Germinal center (tissue), 1 donor: ENCODE measurements around the gene VEGFB.

Experiments
- DNase-seq: peaks from one replicate; pipeline ENCODE4 v3.0.0; 2012; ENCODE audit warnings: mixed read lengths, low spot score

VEGFB gene

DNA sequence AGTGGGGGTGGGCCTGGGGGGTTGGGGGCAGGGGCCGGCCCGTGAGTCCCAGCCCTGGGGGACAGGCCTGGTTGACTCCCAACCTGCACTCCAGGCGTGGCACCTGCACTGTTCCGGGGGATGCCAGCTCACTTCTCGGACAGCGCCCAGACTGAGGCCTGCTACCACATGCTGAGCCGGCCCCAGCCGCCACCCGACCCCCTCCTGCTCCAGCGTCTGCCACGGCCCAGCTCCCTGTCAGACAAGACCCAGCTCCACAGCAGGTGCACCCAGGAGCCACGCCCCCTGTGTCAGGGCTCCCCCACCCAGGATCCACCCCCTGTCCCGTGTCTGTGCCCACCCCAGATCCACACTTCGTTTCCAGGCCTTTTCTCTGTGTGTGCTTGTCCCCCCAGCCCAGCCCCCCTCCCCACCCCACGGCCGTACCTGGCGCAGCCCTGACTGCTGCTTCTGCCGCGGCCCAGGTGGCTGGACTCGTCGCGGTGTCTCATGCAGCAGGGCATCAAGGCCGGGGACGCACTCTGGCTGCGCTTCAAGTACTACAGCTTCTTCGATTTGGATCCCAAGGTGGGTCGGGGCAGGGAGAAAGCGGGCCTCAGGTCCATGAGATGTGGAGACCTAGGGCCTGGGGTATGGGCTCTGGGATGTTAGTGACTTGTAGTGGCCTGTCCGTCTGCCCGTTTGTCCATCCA lies 23.1 kb upstream of the VEGFB start:
- no peak for DNase-seq

DNA sequence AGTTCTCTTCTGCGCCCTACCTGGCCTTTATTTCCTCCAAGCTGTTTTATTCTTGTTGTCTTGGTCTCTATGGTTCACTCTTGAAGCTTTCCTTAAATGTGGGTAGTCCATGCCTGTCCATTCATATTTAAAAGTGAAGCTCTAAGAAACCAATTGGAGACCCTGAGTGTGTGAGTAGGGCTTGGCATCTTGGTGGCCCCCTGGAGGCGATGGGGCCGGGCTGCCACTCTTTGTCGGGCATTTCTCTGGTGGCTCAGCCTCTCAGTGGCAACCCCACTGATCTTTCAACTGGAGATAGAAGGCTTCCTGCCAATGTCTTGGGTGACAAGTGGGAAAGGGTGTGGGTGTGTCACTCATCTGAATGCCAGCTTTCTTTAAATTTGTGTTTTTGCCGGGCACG lies 17.5 kb upstream of the VEGFB start:
- no peak for DNase-seq

DNA sequence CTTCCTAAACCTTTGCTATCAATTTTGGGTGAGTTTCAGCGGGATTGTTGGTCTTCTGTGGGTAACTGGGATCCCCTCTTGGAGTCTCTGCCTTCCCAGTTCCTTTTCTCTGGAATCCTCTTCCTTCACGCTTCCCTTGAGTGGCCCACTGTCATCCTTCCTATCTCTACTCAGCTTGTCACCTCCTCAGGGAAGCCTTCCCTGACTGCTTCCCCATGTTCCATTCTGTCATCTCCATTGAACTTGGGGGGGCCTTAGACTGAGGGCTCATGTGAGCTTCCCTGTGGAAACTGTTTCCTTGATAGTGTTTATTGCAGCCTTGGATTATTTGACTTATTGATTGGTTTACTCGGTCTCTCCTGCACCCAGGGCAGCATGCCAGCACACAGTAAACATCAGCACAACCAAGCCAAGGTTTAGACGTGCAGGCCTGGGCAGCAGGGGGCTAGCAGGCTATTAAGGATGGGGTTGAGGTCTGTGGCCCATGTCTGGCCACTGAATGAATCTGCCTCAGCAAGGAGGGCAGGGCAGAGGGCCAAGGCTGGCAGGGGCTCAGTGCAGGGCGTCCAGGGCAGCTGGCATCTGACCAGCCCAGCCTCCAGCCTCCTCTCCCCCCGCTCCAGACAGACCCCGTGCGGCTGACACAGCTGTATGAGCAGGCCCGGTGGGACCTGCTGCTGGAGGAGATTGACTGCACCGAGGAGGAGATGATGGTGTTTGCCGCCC lies 15.6 kb upstream of the VEGFB start:
- DNase-seq: no peak

GRCh38 chr11:64219354-64219684 lies 15.1 kb upstream of the VEGFB start:
- no peak for DNase-seq

DNA sequence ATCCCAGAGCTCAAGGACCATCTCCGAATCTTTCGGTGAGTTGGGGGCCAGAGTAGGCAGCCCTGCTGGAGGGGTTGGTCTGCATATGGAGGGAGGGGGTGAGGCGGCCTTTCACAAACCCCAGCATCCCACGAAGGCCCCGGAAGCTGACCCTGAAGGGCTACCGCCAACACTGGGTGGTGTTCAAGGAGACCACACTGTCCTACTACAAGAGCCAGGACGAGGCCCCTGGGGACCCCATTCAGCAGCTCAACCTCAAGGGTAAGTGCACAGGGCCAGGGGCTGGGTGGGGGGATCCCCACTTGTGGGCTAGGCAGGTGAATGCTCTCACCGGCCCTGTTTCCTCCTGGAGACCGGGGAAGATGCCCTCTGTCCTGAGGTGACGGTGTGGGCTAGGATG lies 14.6 kb upstream of the VEGFB start:
- no peak for DNase-seq

DNA sequence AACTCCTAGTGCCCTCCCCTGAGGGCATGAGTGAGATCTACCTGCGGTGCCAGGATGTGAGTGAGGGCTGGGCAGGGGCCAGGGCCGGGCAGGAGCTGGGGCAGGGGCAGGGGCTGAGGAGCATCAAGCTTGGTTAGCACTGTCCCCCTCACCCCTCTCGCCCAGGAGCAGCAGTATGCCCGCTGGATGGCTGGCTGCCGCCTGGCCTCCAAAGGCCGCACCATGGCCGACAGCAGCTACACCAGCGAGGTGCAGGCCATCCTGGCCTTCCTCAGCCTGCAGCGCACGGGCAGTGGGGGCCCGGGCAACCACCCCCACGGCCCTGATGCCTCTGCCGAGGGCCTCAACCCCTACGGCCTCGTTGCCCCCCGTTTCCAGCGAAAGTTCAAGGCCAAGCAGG lies 14.1 kb upstream of the VEGFB start:
- no peak for DNase-seq

DNA sequence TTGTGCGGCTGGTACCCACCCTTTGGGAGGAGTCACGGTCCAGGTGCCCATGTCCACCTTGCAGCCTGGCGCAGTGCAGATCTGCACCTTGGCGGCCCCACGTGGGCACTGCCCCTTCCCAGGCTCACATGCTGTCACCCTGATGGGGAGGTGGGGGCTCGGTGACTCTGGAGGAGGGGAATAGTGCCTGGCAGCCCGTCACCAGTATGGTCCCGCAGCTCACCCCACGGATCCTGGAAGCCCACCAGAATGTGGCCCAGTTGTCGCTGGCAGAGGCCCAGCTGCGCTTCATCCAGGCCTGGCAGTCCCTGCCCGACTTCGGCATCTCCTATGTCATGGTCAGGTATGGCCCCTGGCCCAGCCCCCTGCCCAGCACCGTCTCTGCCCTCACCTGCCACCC lies 13.6 kb upstream of the VEGFB start:
- DNase-seq: no peak

DNA sequence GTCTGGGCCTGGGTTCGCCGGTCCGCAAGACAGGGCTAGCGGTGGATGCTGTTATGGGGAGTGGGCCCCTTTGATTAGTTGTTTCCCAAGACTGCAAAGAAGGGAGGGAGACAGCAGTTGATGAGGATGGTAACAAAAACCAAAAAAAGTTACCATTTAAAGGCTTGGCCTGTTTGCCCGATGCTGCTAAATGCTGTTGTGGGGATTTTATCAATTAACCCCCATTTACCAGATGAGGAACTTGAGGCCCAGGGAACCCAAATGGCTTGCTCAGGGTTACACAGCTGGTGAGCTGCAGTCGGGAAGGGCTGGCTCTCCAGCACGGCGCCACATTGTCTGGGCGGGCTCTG lies 11.8 kb upstream of the VEGFB start:
- DNase-seq: no peak

- no peak for DNase-seq
Observed at GRCh38 chr11:64223001-64223651, 11.3 kb upstream of the VEGFB start.

GRCh38 chr11:64224151-64224890 lies 10.1 kb upstream of the VEGFB start:
- no peak for DNase-seq

GRCh38 chr11:64224891-64225607 lies 9.3 kb upstream of the VEGFB start:
- no peak for DNase-seq

- DNase-seq: peak; percentile 91
Observed at GRCh38 chr11:64225608-64226506, 8.5 kb upstream of the VEGFB start, which contains the start of the genes NUDT22 and TRPT1. NUDT22 (plus strand) TSS chr11:64226274; CDS start chr11:64226653, 379 bp downstream. TRPT1 (minus strand) TSS chr11:64226186; CDS start chr11:64225860, 326 bp downstream.

GRCh38 chr11:64226507-64227051 lies 7.8 kb upstream of the VEGFB start:
- DNase-seq: peak; percentile 78

DNA sequence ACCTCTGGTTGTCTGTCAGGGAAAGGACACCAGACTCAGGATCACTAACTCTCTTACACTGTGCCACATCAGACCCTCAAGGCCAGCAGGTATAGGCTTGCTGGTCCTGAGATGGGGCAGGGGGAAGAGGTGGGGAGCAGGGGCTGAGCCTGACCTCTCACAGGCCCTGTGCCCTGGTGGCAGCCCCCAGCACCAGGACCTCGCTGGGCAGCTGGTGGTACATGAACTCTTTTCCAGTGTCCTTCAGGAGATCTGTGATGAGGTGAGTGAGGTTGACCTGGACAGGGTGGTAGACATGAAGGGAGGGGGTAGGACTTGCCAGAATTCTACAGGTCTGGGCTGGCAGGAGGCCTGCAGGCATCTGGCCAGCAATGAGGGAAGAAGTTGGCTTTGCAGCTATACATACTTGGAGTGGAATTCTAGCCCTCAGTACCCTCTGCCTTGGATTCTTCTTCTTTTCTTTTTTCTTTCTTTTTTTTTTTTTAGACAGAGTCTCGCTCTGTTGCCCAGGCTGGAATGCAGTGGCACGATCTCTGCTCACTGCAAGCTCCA lies 6.9 kb upstream of the VEGFB start:
- no peak for DNase-seq

GRCh38 chr11:64229090-64229743 lies 5.2 kb upstream of the VEGFB start:
- DNase-seq: no peak

- no peak for DNase-seq
Observed at GRCh38 chr11:64229744-64230170, 4.6 kb upstream of the VEGFB start.

- peak; percentile 78 for DNase-seq
Observed at GRCh38 chr11:64230171-64230984, 4.0 kb upstream of the VEGFB start, which contains the start of gene DNAJC4. DNAJC4 (plus strand) TSS chr11:64230548; CDS start chr11:64230855, 307 bp downstream.

DNA sequence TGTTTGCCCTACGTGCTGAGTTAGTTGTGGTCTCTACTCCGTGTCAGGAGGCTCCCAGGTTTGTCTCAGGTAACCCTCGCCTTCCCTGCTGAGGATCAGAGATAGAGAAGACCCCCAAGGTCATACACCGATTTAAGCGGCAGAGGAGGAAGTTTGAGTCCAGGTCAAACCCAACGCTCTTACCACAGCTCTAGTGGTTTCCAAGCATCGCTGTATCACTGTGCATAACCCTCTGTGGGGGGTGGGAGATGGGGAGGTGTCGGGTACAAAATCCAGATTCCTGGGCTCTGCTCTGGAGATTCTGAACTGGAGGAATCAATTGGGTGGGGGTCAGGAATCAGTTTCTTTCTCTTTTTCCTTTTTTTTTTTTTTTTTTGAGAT lies 3.4 kb upstream of the VEGFB start:
- no peak for DNase-seq

GRCh38 chr11:64231546-64231945 lies 2.8 kb upstream of the VEGFB start:
- no peak for DNase-seq
